Neural progenitor cell (in vitro differentiated cells): Measurements from ENCODE around the gene NUDT22. TPM values are rescaled to one million over a fixed set of nuclear protein-coding genes. Genes with fewer than 3 reads are reported as not detected.

Source experiments
- DNase-seq: peaks from one replicate; pipeline ENCODE4 v3.0.0-alpha.2; 2016; ENCODE audit warnings: low spot score
- H2AFZ ChIP-seq: fragments of 200-600 bp; sonication (generic); replicated peaks from 2 replicates; pipeline ENCODE4 v1.6.1; 2016; ENCODE audit warnings: antibody characterized with exemption
- H3F3A ChIP-seq: fragments of 200-600 bp; sonication (generic); 2 replicates; pipeline ENCODE4 v1.6.1; 2016; ENCODE audit warnings: antibody characterized with exemption, low read depth
- H3K27ac ChIP-seq: fragments of 200-600 bp; sonication (generic); 2 replicates; pipeline ENCODE4 v1.5.1; 2016; ENCODE audit warnings: mild to moderate bottlenecking
- H3K27me3 ChIP-seq: fragments of 200-600 bp; sonication (generic); 2 replicates; pipeline ENCODE4 v1.6.1; 2016; ENCODE audit warnings: mild to moderate bottlenecking, moderate library complexity
- H3K36me3 ChIP-seq: fragments of 200-600 bp; sonication (generic); 2 replicates; pipeline ENCODE4 v1.5.1; 2016
- H3K4me1 ChIP-seq: fragments of 200-600 bp; sonication (generic); 2 replicates; pipeline ENCODE4 v1.6.1; 2016; ENCODE audit warnings: mixed run types
- H3K4me2 ChIP-seq: fragments of 200-600 bp; sonication (generic); 2 replicates; pipeline ENCODE4 v1.6.1; 2016
- H3K4me3 ChIP-seq: fragments of 200-600 bp; sonication (generic); 2 replicates; pipeline ENCODE4 v1.5.1; 2016
- H3K79me2 ChIP-seq: fragments of 200-600 bp; sonication (generic); 2 replicates; pipeline ENCODE4 v1.6.1; 2016; ENCODE audit warnings: low read depth
- H3K9ac ChIP-seq: fragments of 200-600 bp; sonication (generic); 2 replicates; pipeline ENCODE4 v1.6.1; 2016
- H3K9me3 ChIP-seq: fragments of 200-600 bp; sonication (generic); 2 replicates; pipeline ENCODE4 v1.5.1; 2016; ENCODE audit warnings: low read depth
- H4K20me1 ChIP-seq: fragments of 200-600 bp; sonication (generic); 2 replicates; pipeline ENCODE4 v1.6.1; 2016; ENCODE audit warnings: low read depth
- H3K27ac Mint-ChIP-seq: 3 replicates; pipeline ENCODE4 v1.8.0; 2021; ENCODE audit warnings: mixed read lengths
- H3K27me3 Mint-ChIP-seq: 2 replicates; pipeline ENCODE4 v1.8.0; 2022; ENCODE audit warnings: low read depth, mild to moderate bottlenecking, inconsistent platforms, moderate library complexity, mixed read lengths; ENCODE audit not compliant: insufficient read depth
- H3K36me3 Mint-ChIP-seq: 3 replicates; pipeline ENCODE4 v1.8.0; 2021; ENCODE audit warnings: mixed read lengths
- H3K4me1 Mint-ChIP-seq: 3 replicates; pipeline ENCODE4 v1.8.0; 2021; ENCODE audit warnings: mixed read lengths
- H3K4me3 Mint-ChIP-seq: 3 replicates; pipeline ENCODE4 v1.8.0; 2021; ENCODE audit warnings: mild to moderate bottlenecking, moderate library complexity, mixed read lengths
- H3K9me3 Mint-ChIP-seq: 3 replicates; pipeline ENCODE4 v1.8.0; 2020; ENCODE audit warnings: mixed read lengths
- CTCF ChIP-seq: fragments of 200-600 bp; sonication (generic); IDR thresholded peaks from 2 replicates; pipeline ENCODE4 v1.5.1; 2017; ENCODE audit warnings: antibody characterized with exemption, mild to moderate bottlenecking
- EZH2 ChIP-seq: fragments of 200-600 bp; sonication (generic); IDR thresholded peaks from 2 replicates; pipeline ENCODE4 v1.6.1; 2017; ENCODE audit warnings: antibody characterized with exemption, mild to moderate bottlenecking, moderate library complexity
- EZH2phosphoT487 ChIP-seq: fragments of 200-600 bp; sonication (generic); IDR thresholded peaks from 2 replicates; pipeline ENCODE4 v1.6.1; 2017; ENCODE audit warnings: antibody characterized with exemption
- total RNA-seq: library from RNA; depleted of rRNA; stranded (reverse); fragments of >200 nt; gene quantifications from 2 replicates; pipeline ENCODE4 v1.2.3, GENCODE V29; 2015; ENCODE audit warnings: low replicate concordance

NUDT22 gene
- total RNA-seq, 1 donor from 2014 or later: 23.5 TPM

GRCh38 chr11:64222651-64223000 is 3.4 kb upstream of the NUDT22 start:
- Histone ChIP-seq H2AFZ (no peak overlapping the region), H3K9ac (no peak overlapping the region), H3K4me3 (no peak overlapping the region), H4K20me1 (no peaks in the 10 kb centered on the region), H3K4me2 (no peak overlapping the region), H3F3A (peaks cover 9% of the 10 kb centered on the region), H3K27ac (no peak overlapping the region), H3K79me2 (no peaks in the 10 kb centered on the region), H3K9me3 (no peaks in the 10 kb centered on the region), H3K27me3 (no peaks in the 10 kb centered on the region), H3K4me1 (peaks cover 12% of the 10 kb centered on the region), H3K36me3 (no peaks in the 10 kb centered on the region)
- H3K4me1 Mint-ChIP-seq: peaks cover 19% of the 10 kb centered on the region
- DNase-seq: no peak
- TF ChIP-seq CTCF: no peak
- no peak for TF ChIP-seq EZH2phosphoT487
- TF ChIP-seq EZH2: no peak
- H3K4me3 Mint-ChIP-seq: no peak overlapping the region
- H3K27me3 Mint-ChIP-seq: no peaks in the 10 kb centered on the region
- no peaks in the 10 kb centered on the region for H3K36me3 Mint-ChIP-seq
- H3K27ac Mint-ChIP-seq: no peak overlapping the region
- H3K9me3 Mint-ChIP-seq: no peaks in the 10 kb centered on the region

- peaks cover 2% of the 10 kb centered on the region for H3K27me3 Mint-ChIP-seq
- peaks cover 18% of the 10 kb centered on the region for H3K4me1 Mint-ChIP-seq
- H3K36me3 ChIP-seq: no peaks in the 10 kb centered on the region
- H3F3A ChIP-seq: peaks cover 9% of the 10 kb centered on the region
- no peaks in the 10 kb centered on the region for H3K9me3 ChIP-seq
- no peaks in the 10 kb centered on the region for H3K36me3 Mint-ChIP-seq
- no peak overlapping the region for H3K27ac Mint-ChIP-seq
- H3K27ac ChIP-seq: no peak overlapping the region
- no peak overlapping the region for H2AFZ ChIP-seq
- TF ChIP-seq EZH2phosphoT487 (no peak), EZH2 (no peak), CTCF (no peak)
- DNase-seq: no peak
- no peaks in the 10 kb centered on the region for H3K79me2 ChIP-seq
- no peaks in the 10 kb centered on the region for H4K20me1 ChIP-seq
- no peak overlapping the region for H3K4me3 ChIP-seq
- no peaks in the 10 kb centered on the region for H3K9me3 Mint-ChIP-seq
- H3K4me1 ChIP-seq: peaks cover 12% of the 10 kb centered on the region
- H3K27me3 ChIP-seq: no peaks in the 10 kb centered on the region
- H3K9ac ChIP-seq: no peak overlapping the region
- no peak overlapping the region for H3K4me2 ChIP-seq
- no peak overlapping the region for H3K4me3 Mint-ChIP-seq
Observed at GRCh38 chr11:64223001-64223651, 2.9 kb upstream of the NUDT22 start.

GRCh38 chr11:64224151-64224890 is 1.8 kb upstream of the NUDT22 start:
- Histone ChIP-seq H3K4me1 (peaks cover 12% of the 10 kb centered on the region), H3F3A (peaks cover 12% of the 10 kb centered on the region), H3K9me3 (no peaks in the 10 kb centered on the region), H3K36me3 (no peaks in the 10 kb centered on the region), H2AFZ (no peak overlapping the region), H3K4me3 (no peak overlapping the region), H3K4me2 (no peak overlapping the region), H3K27me3 (no peaks in the 10 kb centered on the region), H3K9ac (no peak overlapping the region), H3K27ac (no peak overlapping the region), H3K79me2 (no peaks in the 10 kb centered on the region), H4K20me1 (no peaks in the 10 kb centered on the region)
- TF ChIP-seq EZH2 (no peak), CTCF (no peak), EZH2phosphoT487 (no peak)
- no peaks in the 10 kb centered on the region for H3K36me3 Mint-ChIP-seq
- H3K4me1 Mint-ChIP-seq: peaks cover 19% of the 10 kb centered on the region
- H3K27me3 Mint-ChIP-seq: peaks cover 2% of the 10 kb centered on the region
- DNase-seq: no peak
- H3K4me3 Mint-ChIP-seq: peak overlapping the region; percentile 91
- H3K27ac Mint-ChIP-seq: no peak overlapping the region
- H3K9me3 Mint-ChIP-seq: no peaks in the 10 kb centered on the region
